IMR-90 (cell line): ENCODE measurements around the gene MYOF. TPM values are rescaled to one million over a fixed set of nuclear protein-coding genes. Genes with fewer than 3 reads are reported as not detected.

Experiments
- ATAC-seq: fragments of 200-7000 bp; cut with Tn5 transposase; 2 replicates; pipeline ENCODE4 v1.9.1; 2020; ENCODE audit warnings: low read depth, mild to moderate bottlenecking, moderate library complexity
- BruUV-seq: library from RNA; stranded (reverse); fragments of 400-500 nt; replicated peaks from 2 replicates; lab custom pipeline; 2021; lab: Mats Ljungman, UMichigan
- CTCF ChIA-PET: fragments of 300-600 bp; formaldehyde crosslinking; extraction: SDS; loops from one replicate; lab custom pipeline; 2021; ENCODE audit warnings: antibody characterized with exemption; lab: Yijun Ruan, JAX
- POLR2A ChIA-PET: fragments of 300-600 bp; sonication (Branson Sonifier 250); formaldehyde crosslinking; loops from one replicate; lab custom pipeline; 2022; ENCODE audit warnings: antibody characterized with exemption; ENCODE audit not compliant: unreplicated experiment; lab: Charles Lee
- DNase-seq: peaks from one replicate; pipeline ENCODE4 v3.0.0; 2013
- H2AFZ ChIP-seq: replicated peaks from 2 replicates; pipeline ENCODE3; 2013; ENCODE audit warnings: low read length, mild to moderate bottlenecking; ENCODE audit not compliant: poor library complexity
- H2AK5ac ChIP-seq: 2 replicates; pipeline ENCODE4 v1.6.1; 2013; ENCODE audit warnings: low read depth, low read length, inconsistent platforms
- H2AK9ac ChIP-seq: replicated peaks from 2 replicates; pipeline ENCODE3; 2013; ENCODE audit warnings: mild to moderate bottlenecking, low read depth, low read length, moderate library complexity; ENCODE audit not compliant: poor library complexity
- H2BK120ac ChIP-seq: 2 replicates; pipeline ENCODE4 v1.6.1; 2013; ENCODE audit warnings: low read depth, low read length, inconsistent platforms
- H2BK15ac ChIP-seq: 3 replicates; pipeline ENCODE4 v1.6.1; 2013; ENCODE audit warnings: low read depth, low read length, inconsistent platforms
- H2BK20ac ChIP-seq: 2 replicates; pipeline ENCODE4 v1.6.1; 2013; ENCODE audit warnings: low read depth, mild to moderate bottlenecking, inconsistent platforms, low read length, moderate library complexity
- H2BK5ac ChIP-seq: 2 replicates; pipeline ENCODE4 v1.6.1; 2013; ENCODE audit warnings: mild to moderate bottlenecking, low read depth, low read length, inconsistent platforms; ENCODE audit not compliant: poor library complexity, severe bottlenecking
- H3K14ac ChIP-seq: replicated peaks from 2 replicates; pipeline ENCODE4 v1.6.1; 2013; ENCODE audit warnings: low read depth, low read length, inconsistent platforms
- H3K18ac ChIP-seq: 2 replicates; pipeline ENCODE4 v1.6.1; 2013; ENCODE audit warnings: low read depth, low read length, control low read depth
- H3K23ac ChIP-seq: 2 replicates; pipeline ENCODE4 v1.6.1; 2013; ENCODE audit warnings: low read depth, low read length, inconsistent platforms
- H3K27ac ChIP-seq: 2 replicates; pipeline ENCODE4 v1.5.1; 2013; ENCODE audit warnings: mild to moderate bottlenecking, control low read depth, low read length; ENCODE audit not compliant: insufficient read depth
- H3K27me3 ChIP-seq: 2 replicates; pipeline ENCODE4 v1.6.1; 2013; ENCODE audit warnings: low read length; ENCODE audit not compliant: control insufficient read depth, insufficient read depth
- H3K36me3 ChIP-seq: 2 replicates; pipeline ENCODE4 v1.6.1; 2013; ENCODE audit warnings: low read length, mixed read lengths; ENCODE audit not compliant: control insufficient read depth, insufficient read depth
- H3K4ac ChIP-seq: 2 replicates; pipeline ENCODE4 v1.6.1; 2013; ENCODE audit warnings: low read depth, low read length, inconsistent platforms
- H3K4me1 ChIP-seq: 2 replicates; pipeline ENCODE4 v1.6.1; 2013; ENCODE audit warnings: low read length, mixed read lengths; ENCODE audit not compliant: control insufficient read depth, insufficient read depth
- H3K4me2 ChIP-seq: 2 replicates; pipeline ENCODE4 v1.6.1; 2013; ENCODE audit warnings: low read depth, mild to moderate bottlenecking, control low read depth, low read length, moderate library complexity
- H3K4me3 ChIP-seq: 2 replicates; pipeline ENCODE4 v1.5.1; 2013; ENCODE audit warnings: low read depth, mild to moderate bottlenecking, control low read depth, low read length, moderate library complexity; ENCODE audit not compliant: insufficient read depth
- H3K56ac ChIP-seq: 2 replicates; pipeline ENCODE4 v1.6.1; 2013; ENCODE audit warnings: low read length, inconsistent platforms; ENCODE audit not compliant: insufficient read depth; ENCODE audit errors: extremely low read depth
- H3K79me1 ChIP-seq, 2 experiments: 2 replicates each; pipeline ENCODE4 v1.6.1; 2013; ENCODE audit warnings: low read length in 2 of 2, inconsistent platforms in 1 of 2, low read depth in 1 of 2
- H3K9ac ChIP-seq: 2 replicates; pipeline ENCODE4 v1.6.1; 2013; ENCODE audit warnings: low read depth, low read length, control low read depth
- H3K9me1 ChIP-seq: 2 replicates; pipeline ENCODE4 v1.6.1; 2013; ENCODE audit warnings: low read length, inconsistent platforms; ENCODE audit not compliant: insufficient read depth
- H3K9me3 ChIP-seq: 2 replicates; pipeline ENCODE4 v1.6.1; 2013; ENCODE audit warnings: low read length; ENCODE audit not compliant: control insufficient read depth, insufficient read depth
- H4K20me1 ChIP-seq: 2 replicates; pipeline ENCODE4 v1.6.1; 2013; ENCODE audit warnings: low read length, inconsistent platforms; ENCODE audit not compliant: insufficient read depth
- H4K5ac ChIP-seq: 2 replicates; pipeline ENCODE4 v1.6.1; 2013; ENCODE audit warnings: mild to moderate bottlenecking, low read depth, low read length, control low read depth
- H4K8ac ChIP-seq, 2 experiments: 2 replicates each; pipeline ENCODE4 v1.6.1; 2013; ENCODE audit warnings: low read depth in 2 of 2, low read length in 2 of 2, control low read depth in 1 of 2, inconsistent platforms in 1 of 2
- H4K91ac ChIP-seq: 2 replicates; pipeline ENCODE4 v1.6.1; 2013; ENCODE audit warnings: low read depth, low read length, inconsistent platforms; ENCODE audit not compliant: insufficient read depth
- CHD1 ChIP-seq: IDR thresholded peaks from 2 replicates; pipeline ENCODE4 v1.6.1; 2012; ENCODE audit warnings: low read depth, low read length, improper control_type of control experiment
- RFX5 ChIP-seq: IDR thresholded peaks from 2 replicates; pipeline ENCODE4 v1.8.0; 2012; ENCODE audit warnings: low read depth, mild to moderate bottlenecking, low read length, moderate library complexity
- WGBS, 2 experiments: methylation state at CpG; one replicate each; pipeline versions ENCODE4 v1.1.5 to v1.1.7; 2013; ENCODE audit warnings: missing lambda C conversion rate in 2 of 2; ENCODE audit not compliant: insufficient read length in 1 of 2; ENCODE audit errors: extremely low coverage in 2 of 2; 5-methylcytosine and 5-hydroxymethylcytosine counted together
- dilution Hi-C: fragments of 300-500 bp; cut with HindIII; formaldehyde crosslinking; loops from one replicate; pipeline ENCODE4 v1.14.3; 2018; ENCODE audit warnings: low sequenced_read_pairs; ENCODE audit not compliant: unreplicated experiment
- in situ Hi-C: fragments of 300-500 bp; cut with MboI; formaldehyde crosslinking; loops from 3 replicates; pipeline ENCODE4 v1.14.3; 2019; ENCODE audit warnings: low sequenced_read_pairs, inconsistent platforms, mixed read lengths
- intact Hi-C: fragments of 100-400 bp; cut with micrococcal nuclease; formaldehyde crosslinking; loops from 2 replicates; pipeline ENCODE4 v1.10.0; 2022
- polyA plus RNA-seq, 3 experiments: library from polyadenylated mRNA; depleted of rRNA; stranded (reverse); fragments of >200 nt; gene quantifications; 2 replicates each; pipeline ENCODE4 v1.2.3, GENCODE V29; 2012; ENCODE audit warnings: low replicate concordance in 1 of 3
- total RNA-seq: library from RNA; depleted of rRNA; stranded (reverse); fragments of >200 nt; gene quantifications from 2 replicates; pipeline ENCODE4 v1.2.3, GENCODE V29; 2012

The MYOF gene
- total and polyA plus RNA-seq, 2 of the 4 experiments (the other 2 are of a cell fraction) = 221 to 281 TPM

GRCh38 chr10:93336678-93337077 lies 145.5 kb downstream of the MYOF start:
- no TSS peak for BruUV-seq
- H3K18ac ChIP-seq = no peak overlapping the region

More at GRCh38 chr10:93336678-93337077, 145.5 kb downstream of the MYOF start:
- H3K36me3 ChIP-seq = peaks cover 64% of the 10 kb centered on the region
- no peak overlapping the region for H3K4me2 ChIP-seq
- H2BK15ac ChIP-seq = no peak overlapping the region
- H3K27ac ChIP-seq = no peak overlapping the region
- no peak overlapping the region for H3K9ac ChIP-seq
- H3K4me3 ChIP-seq = no peak overlapping the region
- DNase-seq = no peak
- TF ChIP-seq RFX5 = no peak
- no peak for TF ChIP-seq CHD1
- no CpG with 5 or more reads among the region's 1 CpG for WGBS, 2 experiments
- H2BK20ac ChIP-seq = no peak overlapping the region
- no peak overlapping the region for H2AK5ac ChIP-seq
- no peak overlapping the region for H2BK5ac ChIP-seq
- H2BK120ac ChIP-seq = no peak overlapping the region
- no peaks in the 10 kb centered on the region for H3K4me1 ChIP-seq
- ChIA-PET POLR2A (no interaction called here), CTCF (no interaction called here)
- H3K27me3 ChIP-seq = no peaks in the 10 kb centered on the region
- no peak for ATAC-seq
- H4K20me1 ChIP-seq = peaks cover 10% of the 10 kb centered on the region; the same call in 1 of the 2 replicates
- H2AK9ac ChIP-seq = no peak overlapping the region
- H2AFZ ChIP-seq = no peak overlapping the region
- H4K91ac ChIP-seq = no peak overlapping the region
- H3K79me1 ChIP-seq = peaks cover 8 to 32% of the 10 kb centered on the region in 2 experiments; a peak in 3 of 4 replicates
- H3K23ac ChIP-seq = no peak overlapping the region
- H3K14ac ChIP-seq = no peak overlapping the region
- peaks cover 4% of the 10 kb centered on the region for H3K9me1 ChIP-seq
- H3K4ac ChIP-seq = no peak overlapping the region
- H4K5ac ChIP-seq = no peak overlapping the region
- H4K8ac ChIP-seq = no peak overlapping the region
- in situ Hi-C loops (no loop called here), dilution Hi-C loops (no loop called here), intact Hi-C loops (no loop called here)
- H3K56ac ChIP-seq = no peak overlapping the region
- no peaks in the 10 kb centered on the region for H3K9me3 ChIP-seq
